Lung (tissue), 12 donors: Measurements from ENCODE around the gene BCOR. TPM values are rescaled to one million over a fixed set of nuclear protein-coding genes. Genes with fewer than 3 reads are reported as not detected.

Experiments
- ATAC-seq: fragments of 200-7000 bp; cut with Tn5 transposase; one replicate; pipeline ENCODE4 v1.9.1; 2020; ENCODE audit warnings: moderate number of reproducible peaks; ENCODE audit not compliant: insufficient read depth, low FRiP score
- DNase-seq, 3 donors: peaks; one replicate each; pipeline ENCODE4 v3.0.0-alpha.2; 2013 to 2017
- H3K27ac ChIP-seq, 2 donors: one replicate each; pipeline ENCODE4 v1.5.1; 2013; ENCODE audit warnings: mild to moderate bottlenecking in 2 of 2, moderate library complexity in 2 of 2, control low read depth in 1 of 2, inconsistent platforms in 1 of 2, low read depth in 1 of 2, low read length in 1 of 2
- H3K27me3 ChIP-seq, 3 donors: one replicate each; pipeline ENCODE4 v1.5.1; 2013; ENCODE audit warnings: low read length in 2 of 3; ENCODE audit not compliant: control insufficient read depth in 3 of 3, insufficient read depth in 3 of 3
- H3K36me3 ChIP-seq, 4 donors: one replicate each; pipeline ENCODE4 v1.5.1; 2013; ENCODE audit warnings: low read length in 4 of 4, mild to moderate bottlenecking in 1 of 4, moderate library complexity in 1 of 4; ENCODE audit not compliant: control insufficient read depth in 4 of 4, insufficient read depth in 4 of 4
- H3K4me1 ChIP-seq, 5 donors: one replicate each; pipeline ENCODE4 v1.5.1; 2013; ENCODE audit warnings: low read length in 5 of 5, mild to moderate bottlenecking in 2 of 5, moderate library complexity in 1 of 5; ENCODE audit not compliant: control insufficient read depth in 5 of 5, insufficient read depth in 5 of 5
- H3K4me3 ChIP-seq: one replicate; pipeline ENCODE4 v1.5.1; 2013; ENCODE audit warnings: mild to moderate bottlenecking, control low read depth, moderate library complexity
- H3K9ac ChIP-seq, 2 donors: one replicate each; pipeline ENCODE4 v1.5.1; 2013; ENCODE audit warnings: low read length in 2 of 2, control low read depth in 1 of 2; ENCODE audit not compliant: insufficient read depth in 1 of 2
- H3K9me3 ChIP-seq, 4 donors: one replicate each; pipeline ENCODE4 v1.5.1; 2013; ENCODE audit warnings: low read length in 3 of 4, mild to moderate bottlenecking in 1 of 4, moderate library complexity in 1 of 4; ENCODE audit not compliant: control insufficient read depth in 4 of 4, insufficient read depth in 3 of 4
- WGBS, 2 donors: extraction: QIAGEN DNeasy Blood & Tissue Kit; methylation state at CpG; one replicate each; pipeline ENCODE4 v1.1.7; 2013; 5-methylcytosine and 5-hydroxymethylcytosine counted together
- polyA plus RNA-seq, 2 donors: library from polyadenylated mRNA; stranded (reverse); fragments of 200-250 nt; gene quantifications; one replicate each; pipeline ENCODE4 v1.2.1, GENCODE V29; 2013
- total RNA-seq, 2 donors: library from RNA; depleted of rRNA in 1 of 2; stranded (reverse); fragments of >200 nt in 1 of 2; gene quantifications; one replicate each; pipeline ENCODE4 v1.2.1, GENCODE V29; 2014 to 2021
- TF ChIP-seq, protein P1 (sequence below): IDR thresholded peaks from 2 replicates; pipeline ENCODE4 v1.5.1; 2012; ENCODE audit warnings: mild to moderate bottlenecking; ENCODE audit errors: control extremely low read depth, extremely low read depth
- donor health status: control.
- donor health status: control.
- donor health status: Bipolar disorder and iron deficiency.
- donor health status: healthy.
- donor health status: DM: yes; HTN: yes; CAD: no.

The BCOR gene
- total and polyA plus RNA-seq, 4 donors = 10.8 to 67.2 (median 15.9) TPM

DNA sequence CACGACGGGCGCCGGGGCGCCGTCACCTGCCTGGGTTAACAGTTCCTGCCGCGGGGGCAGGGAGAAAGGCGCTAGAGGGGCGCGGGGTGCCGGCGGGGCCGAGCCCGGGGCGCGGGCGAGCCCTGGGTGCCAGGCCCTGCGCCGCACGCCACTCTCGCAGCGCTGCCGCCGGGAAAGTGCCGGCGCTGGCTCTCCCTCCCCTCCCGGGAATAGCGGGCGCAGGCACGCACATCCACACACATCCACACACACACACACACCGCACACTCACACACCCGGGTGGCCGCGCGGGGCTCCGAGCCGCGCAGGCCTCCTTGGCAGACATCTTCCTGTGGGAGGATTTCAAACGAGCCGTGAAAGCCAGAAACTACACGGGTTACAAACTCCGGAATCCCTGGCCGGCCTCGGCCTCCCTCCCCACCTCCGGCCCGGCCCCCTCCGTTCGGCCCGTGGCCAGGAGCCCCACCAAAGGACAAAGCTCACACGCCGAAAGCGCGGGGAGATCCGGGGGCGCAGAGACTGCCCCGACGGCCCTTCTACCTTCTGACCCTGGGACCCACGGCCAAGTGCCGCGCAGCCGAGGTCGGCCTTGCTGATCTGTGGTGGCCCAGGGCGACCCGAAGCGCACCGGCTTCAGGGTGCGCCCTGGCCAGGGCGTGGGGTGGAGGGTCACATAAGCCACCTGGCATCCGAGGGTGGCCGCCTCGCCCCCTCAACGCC is 92.3 kb downstream of the BCOR start:
- H3K4me3 ChIP-seq = no peak overlapping the region
- ATAC-seq = no peak
- H3K9me3 ChIP-seq = peaks cover 0 to 4% (median 0%) of the 10 kb centered on the region in 4 donors
- H3K27ac ChIP-seq = no peak overlapping the region
- H3K36me3 ChIP-seq = no peaks in the 10 kb centered on the region
- TF ChIP-seq, protein P1, sequence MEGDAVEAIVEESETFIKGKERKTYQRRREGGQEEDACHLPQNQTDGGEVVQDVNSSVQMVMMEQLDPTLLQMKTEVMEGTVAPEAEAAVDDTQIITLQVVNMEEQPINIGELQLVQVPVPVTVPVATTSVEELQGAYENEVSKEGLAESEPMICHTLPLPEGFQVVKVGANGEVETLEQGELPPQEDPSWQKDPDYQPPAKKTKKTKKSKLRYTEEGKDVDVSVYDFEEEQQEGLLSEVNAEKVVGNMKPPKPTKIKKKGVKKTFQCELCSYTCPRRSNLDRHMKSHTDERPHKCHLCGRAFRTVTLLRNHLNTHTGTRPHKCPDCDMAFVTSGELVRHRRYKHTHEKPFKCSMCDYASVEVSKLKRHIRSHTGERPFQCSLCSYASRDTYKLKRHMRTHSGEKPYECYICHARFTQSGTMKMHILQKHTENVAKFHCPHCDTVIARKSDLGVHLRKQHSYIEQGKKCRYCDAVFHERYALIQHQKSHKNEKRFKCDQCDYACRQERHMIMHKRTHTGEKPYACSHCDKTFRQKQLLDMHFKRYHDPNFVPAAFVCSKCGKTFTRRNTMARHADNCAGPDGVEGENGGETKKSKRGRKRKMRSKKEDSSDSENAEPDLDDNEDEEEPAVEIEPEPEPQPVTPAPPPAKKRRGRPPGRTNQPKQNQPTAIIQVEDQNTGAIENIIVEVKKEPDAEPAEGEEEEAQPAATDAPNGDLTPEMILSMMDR = no peak
- WGBS, 2 donors = 21 to 22% methylated on average over 26 to 73 of the region's 73 CpGs
- H3K4me1 ChIP-seq = peaks cover 0 to 39% (median 3%) of the 10 kb centered on the region in 5 donors
- peak in 2 of 3 donors; percentile 39 to 48 for DNase-seq
- no peak overlapping the region for H3K9ac ChIP-seq
- peaks cover 10 to 32% (median 17%) of the 10 kb centered on the region in 3 donors for H3K27me3 ChIP-seq

DNA sequence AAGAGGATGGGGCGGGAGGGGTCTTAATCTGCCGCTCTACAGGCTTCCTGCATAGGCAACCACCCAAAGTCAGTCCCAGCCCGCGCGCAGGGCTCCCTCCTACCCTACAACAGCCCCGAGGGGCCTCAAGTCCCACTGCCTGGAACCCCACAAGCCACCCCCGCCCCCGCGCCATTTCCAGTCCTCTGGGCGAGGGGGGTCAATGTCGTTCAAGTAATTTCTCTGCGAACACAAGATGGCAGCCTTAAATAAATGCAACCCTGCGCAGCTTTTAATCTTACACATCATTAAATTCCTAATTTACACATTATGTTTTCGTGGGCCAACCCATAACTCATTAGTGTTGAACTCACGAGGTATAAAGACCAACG is 92.9 kb downstream of the BCOR start:
- peaks cover 0 to 38% (median 3%) of the 10 kb centered on the region in 5 donors for H3K4me1 ChIP-seq
- H3K9me3 ChIP-seq = peaks cover 0 to 4% (median 0%) of the 10 kb centered on the region in 4 donors
- no peaks in the 10 kb centered on the region for H3K36me3 ChIP-seq
- no peak overlapping the region for H3K9ac ChIP-seq
- ATAC-seq = no peak
- DNase-seq = no peak
- no peak overlapping the region for H3K4me3 ChIP-seq
- WGBS, 2 donors = 36 to 37% methylated on average over 15 to 16 of the region's 16 CpGs
- TF ChIP-seq, protein P1 = no peak
- H3K27ac ChIP-seq = no peak overlapping the region
- peaks cover 10 to 30% (median 17%) of the 10 kb centered on the region in 3 donors for H3K27me3 ChIP-seq

DNA sequence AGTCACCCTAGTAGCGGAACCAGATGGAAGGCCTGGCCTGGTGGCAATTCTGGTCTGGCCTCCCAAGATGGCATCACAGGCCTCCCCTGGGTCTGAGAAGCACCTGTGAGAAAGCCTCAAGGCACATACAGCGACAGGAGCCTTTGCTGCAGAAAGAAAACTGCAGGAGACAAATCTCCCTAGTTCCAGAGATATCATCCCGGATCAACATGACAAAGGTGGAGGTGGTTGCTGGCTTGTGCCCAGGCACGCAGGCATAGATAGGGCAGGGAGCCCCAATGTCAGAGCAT is 93.6 kb downstream of the BCOR start:
- Histone ChIP-seq H3K4me3 (no peak overlapping the region), H3K9me3 (peaks cover 0 to 3% (median 0%) of the 10 kb centered on the region in 4 donors), H3K27ac (no peak overlapping the region), H3K9ac (no peak overlapping the region), H3K27me3 (peaks cover 10 to 25% (median 17%) of the 10 kb centered on the region in 3 donors), H3K4me1 (peaks cover 0 to 31% (median 0%) of the 10 kb centered on the region in 5 donors), H3K36me3 (no peaks in the 10 kb centered on the region)
- DNase-seq (no peak), ATAC-seq (no peak)
- 59 to 98% methylated on average over 4 of the region's 4 CpGs for WGBS, 2 donors
- TF ChIP-seq, protein P1 = no peak
